HG02798 (cell line): ENCODE data around the gene SRRT.
"Not testable (repeated sequence)": the region's sequence is repeated elsewhere in the genome, so short reads cannot be mapped to it uniquely, and the experiment has no call there.

Experiments
- ATAC-seq: cut with Tn5 transposase; IDR thresholded peaks from one replicate; pipeline ENCODE4 v1.9.1; 2021; ENCODE audit warnings: mild to moderate bottlenecking; ENCODE audit not compliant: unreplicated experiment, poor library complexity

SRRT gene

DNA sequence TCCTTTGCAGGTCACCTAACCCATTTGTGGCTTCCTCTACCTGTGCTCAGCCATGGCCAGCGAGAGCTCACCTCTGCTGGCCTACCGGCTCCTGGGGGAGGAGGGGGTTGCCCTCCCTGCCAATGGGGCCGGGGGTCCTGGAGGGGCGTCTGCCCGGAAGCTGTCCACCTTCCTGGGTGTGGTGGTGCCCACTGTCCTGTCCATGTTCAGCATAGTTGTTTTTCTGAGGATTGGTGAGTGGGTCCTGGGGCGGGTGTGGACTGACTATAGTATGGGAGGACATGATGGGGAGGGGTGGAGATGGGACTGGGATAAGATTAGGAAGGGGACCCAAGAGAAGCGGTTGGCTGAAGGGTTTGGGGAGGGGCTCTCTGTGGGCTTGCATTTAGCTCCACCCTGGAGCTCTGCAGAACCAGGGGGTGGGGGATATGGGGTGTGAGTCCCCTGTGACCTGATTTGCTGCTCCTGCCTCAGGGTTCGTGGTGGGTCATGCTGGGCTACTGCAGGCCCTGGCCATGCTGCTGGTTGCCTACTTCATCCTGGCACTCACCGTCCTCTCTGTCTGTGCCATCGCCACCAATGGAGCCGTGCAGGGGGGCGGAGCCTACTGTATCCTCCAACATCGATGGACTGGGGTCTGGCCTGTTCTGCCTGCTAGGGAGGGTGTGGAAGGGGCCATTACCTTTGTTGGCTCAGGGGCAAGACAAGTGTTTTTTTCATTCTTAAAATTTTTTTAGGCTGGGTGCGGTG is 20.6 kb upstream of the SRRT start:
- ATAC-seq: no peak

DNA sequence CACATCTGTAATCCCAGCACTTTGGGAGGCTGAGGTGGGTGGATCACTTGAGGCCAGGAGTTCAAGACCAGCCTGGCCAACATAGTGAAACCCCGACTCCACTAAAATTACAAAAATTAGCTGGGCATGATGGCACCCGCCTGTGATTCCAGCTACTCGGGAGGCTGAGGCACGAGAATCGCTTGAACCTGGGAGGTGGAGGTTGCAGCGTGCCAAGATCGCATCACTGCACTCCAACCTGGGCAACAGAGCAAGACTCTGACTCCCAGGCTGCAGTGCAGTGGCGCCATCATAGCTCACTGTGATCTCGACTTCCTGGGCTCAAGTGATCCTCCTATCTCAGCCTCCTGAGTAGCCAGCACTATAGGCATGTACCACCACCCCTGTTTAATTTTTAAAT is 20.0 kb upstream of the SRRT start:
- ATAC-seq: not testable (repeated sequence)

DNA sequence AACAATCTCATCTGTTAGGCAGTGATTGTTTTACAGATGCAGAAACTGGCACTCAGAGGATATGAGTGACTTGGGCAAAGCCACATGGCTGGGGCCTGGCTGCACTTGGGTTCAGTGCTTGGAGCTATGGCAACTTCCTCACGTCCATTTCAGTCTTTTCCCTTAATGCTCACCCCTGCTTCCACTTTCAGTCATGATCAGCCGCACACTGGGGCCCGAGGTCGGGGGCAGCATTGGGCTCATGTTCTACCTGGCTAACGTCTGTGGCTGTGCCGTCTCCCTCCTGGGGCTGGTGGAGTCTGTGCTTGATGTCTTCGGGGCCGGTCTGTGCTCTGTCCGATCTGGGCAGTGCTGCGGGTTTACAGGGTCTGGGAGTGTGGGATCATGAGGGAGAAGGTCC is 19.4 kb upstream of the SRRT start:
- no peak for ATAC-seq

DNA sequence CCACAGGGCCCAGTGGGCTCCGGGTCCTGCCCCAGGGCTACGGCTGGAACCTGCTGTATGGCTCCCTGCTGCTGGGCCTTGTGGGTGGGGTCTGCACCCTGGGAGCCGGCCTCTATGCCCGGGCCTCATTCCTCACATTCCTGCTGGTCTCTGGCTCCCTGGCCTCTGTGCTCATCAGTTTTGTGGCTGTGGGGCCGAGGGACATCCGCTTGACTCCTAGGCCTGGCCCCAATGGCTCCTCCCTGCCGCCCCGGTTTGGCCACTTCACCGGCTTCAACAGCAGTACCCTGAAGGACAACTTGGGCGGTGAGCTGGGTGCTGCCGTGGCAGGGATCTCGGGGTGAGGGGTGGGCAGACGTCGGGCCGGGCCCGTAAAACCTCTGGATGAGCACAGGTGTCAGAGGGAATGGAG is 18.0 kb upstream of the SRRT start:
- ATAC-seq: no peak

- no peak for ATAC-seq
Observed at GRCh38 chr7:100859856-100860255, 15.0 kb upstream of the SRRT start.

- ATAC-seq: no peak
Observed at GRCh38 chr7:100860702-100861615, 13.9 kb upstream of the SRRT start.

DNA sequence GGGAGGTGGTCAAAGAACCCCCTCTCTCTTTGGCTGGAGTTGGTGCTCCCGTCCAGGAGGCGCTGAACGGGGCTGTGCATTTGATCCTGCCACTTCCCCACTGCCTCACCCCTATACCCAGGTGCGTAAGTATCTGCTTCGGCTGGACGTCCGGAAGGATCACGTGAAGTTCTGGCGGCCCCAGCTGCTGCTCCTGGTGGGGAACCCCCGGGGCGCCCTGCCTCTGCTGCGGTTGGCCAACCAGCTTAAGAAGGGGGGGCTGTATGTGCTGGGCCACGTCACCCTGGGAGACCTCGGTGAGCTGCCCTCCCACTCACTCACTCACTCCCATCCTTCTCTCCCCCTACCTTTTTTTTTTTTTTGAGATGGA is 13.3 kb upstream of the SRRT start:
- no peak for ATAC-seq

DNA sequence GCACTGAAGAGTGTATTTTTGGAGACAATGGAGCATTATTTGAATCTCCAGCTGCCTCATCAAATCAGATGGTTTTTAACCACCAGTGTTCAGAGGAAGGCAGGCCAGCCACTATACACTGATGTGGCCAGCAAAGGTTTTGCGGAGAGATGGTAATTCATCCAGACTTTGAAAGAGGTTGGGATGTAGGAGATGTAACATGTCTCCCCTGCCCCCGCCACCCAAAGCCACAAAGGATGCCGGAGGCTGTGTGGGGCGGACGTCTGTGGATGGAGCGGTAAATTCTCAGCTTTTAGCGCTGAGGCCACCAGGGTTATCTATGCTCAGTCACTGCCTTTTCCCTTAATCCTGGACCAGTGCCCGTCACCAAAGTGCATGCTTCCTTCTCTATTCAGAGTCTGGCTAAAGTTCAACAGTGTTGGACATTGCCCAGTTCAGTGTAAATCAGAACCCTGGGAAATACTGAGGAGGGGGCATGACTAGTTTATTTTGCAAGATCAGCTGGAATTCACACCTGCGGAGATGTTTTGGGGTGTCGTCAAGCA is 11.4 kb upstream of the SRRT start:
- no peak for ATAC-seq

DNA sequence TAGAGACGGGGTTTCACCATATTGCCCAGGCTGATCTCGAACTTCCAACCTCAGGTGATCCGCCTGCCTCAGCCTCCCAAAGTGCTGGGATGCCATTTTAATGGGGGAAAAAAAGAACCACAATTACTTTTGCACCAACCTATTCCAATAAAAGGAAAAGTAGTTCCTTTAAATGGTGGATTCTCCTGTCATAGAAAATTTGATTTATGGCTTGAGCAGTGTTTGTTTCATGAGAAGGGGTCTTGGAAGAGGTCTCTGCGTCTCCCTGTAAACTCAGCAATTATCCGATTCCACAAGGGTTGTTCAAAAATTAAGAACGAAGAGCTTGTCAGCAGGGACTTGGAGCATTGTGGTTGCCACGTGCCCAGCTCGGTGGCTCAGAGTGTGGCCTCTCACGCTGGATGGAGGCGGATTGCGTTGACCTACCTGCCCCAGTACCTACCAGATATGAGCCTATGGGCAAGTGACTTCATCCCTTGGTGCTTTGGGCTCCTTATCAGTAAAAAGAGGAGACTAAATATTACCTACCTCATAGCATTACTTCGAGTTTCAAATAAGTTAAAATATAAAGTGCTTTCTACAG is 10.5 kb upstream of the SRRT start:
- ATAC-seq: no peak

- no peak for ATAC-seq
Observed at GRCh38 chr7:100865372-100865911, 9.5 kb upstream of the SRRT start.

- no peak for ATAC-seq
Observed at GRCh38 chr7:100865938-100866728, 8.8 kb upstream of the SRRT start.

- ATAC-seq: peak; percentile 3
Observed at GRCh38 chr7:100866729-100867039, 8.2 kb upstream of the SRRT start.

- ATAC-seq: peak; percentile 59
Observed at GRCh38 chr7:100867040-100867775, 7.7 kb upstream of the SRRT start, which contains the start of gene TRIP6. TSS of gene TRIP6 (plus strand) at chr7:100867387. CDS start at chr7:100867498, 111 bp downstream.

DNA sequence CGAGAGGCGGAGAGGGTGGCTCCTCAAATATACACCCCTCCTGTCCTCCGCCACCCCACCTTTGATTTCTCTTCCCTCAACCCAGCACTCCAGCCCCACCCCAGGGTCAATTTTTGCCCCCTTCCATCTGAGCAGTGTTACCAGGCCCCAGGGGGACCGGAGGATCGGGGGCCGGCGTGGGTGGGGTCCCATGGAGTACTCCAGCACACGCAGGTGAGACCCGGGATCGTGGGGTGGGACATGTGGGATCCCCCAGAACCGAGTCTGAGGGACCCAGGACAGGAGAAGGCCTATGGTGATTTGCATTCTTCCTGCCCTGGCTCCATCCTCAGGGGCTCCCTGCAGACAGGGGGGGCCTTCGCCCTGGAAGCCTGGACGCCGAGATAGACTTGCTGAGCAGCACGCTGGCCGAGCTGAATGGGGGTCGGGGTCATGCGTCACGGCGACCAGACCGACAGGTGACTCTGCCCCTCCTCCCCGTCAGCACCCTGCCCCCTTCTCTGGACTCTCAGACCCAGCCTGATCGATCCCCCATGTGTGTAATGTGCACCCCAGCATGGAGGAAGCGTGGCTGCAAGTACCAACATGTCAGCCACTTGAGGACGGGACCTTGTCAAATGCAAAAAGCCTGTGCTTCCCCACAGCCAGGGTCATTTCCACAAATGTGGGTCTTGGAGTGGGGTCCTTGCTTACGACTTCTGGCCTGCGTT is 7.0 kb upstream of the SRRT start:
- peak; percentile 13 for ATAC-seq

DNA sequence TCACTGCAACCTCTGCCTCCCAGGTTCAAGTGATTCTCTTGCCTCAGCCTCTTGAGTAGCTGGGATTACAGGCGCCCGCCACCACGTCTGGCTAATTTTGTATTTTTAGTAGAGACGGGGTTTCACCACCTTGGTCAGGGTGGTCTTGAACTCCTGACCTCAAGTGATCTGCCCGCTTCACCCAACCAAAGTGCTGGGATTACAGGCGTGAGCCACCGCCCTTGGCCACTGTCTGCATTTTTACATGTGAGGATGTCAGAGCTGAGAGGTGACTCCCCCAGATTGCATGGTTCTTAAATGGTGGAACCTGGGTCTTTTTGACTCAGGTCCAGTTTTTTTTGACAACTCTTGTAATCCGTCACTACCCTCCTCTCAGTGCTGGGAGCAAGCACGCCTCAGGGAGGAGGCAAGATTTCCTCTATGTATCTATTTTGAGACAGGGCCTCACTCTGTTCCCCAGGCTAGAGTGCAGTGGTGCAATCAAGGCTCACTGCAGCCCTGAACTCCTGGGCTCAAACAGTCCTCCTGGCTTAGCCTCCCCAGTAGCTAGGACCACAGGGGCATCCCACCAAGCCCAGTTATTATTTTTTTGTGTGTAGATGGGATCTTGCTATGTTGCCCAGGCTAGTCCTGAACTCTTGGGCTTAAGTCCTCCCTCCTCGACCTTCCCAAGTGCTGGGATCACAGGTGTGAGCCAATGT is 1.2 kb upstream of the SRRT start:
- no peak for ATAC-seq

- no peak for ATAC-seq
Observed at GRCh38 chr7:100874300-100874576, 665 bp upstream of the SRRT start.

GRCh38 chr7:100875356-100875751 is 451 bp downstream of the SRRT start:
- no peak for ATAC-seq

DNA sequence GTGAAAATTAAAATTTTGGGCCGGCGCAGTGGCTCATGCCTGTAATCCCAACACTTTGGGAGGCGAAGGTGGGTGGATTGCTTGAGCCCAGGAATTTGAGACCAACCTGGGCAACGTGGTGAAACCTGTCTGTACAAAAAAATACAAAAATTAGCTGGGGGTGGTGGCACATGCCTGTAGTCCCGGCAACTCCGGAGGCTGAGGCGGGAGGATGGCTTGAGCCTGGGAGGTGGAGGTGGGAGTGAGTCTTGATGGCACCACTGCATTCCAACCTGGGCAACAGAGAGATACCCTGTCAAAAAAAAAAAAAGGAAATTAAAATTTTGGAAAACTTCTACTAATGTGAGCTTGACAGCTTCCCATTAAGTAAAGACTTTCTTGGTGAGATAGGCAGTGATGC is 3.1 kb downstream of the SRRT start:
- no peak for ATAC-seq
